SU-DHL-6 (cell line): ENCODE data around the gene TMCC2.

Experiments
- H2AFZ ChIP-seq: fragments of 200-600 bp; sonication (generic); 2 replicates; pipeline ENCODE4 v1.6.1; 2014; ENCODE audit warnings: low read depth, mild to moderate bottlenecking, moderate library complexity, mixed read lengths, antibody characterized with exemption, low read length; ENCODE audit not compliant: severe bottlenecking
- H3F3A ChIP-seq: fragments of 200-600 bp; shearing (Covaris generic); 2 replicates; pipeline ENCODE4 v1.6.0; 2016; ENCODE audit warnings: antibody characterized with exemption, mild to moderate bottlenecking; ENCODE audit not compliant: insufficient read depth
- H3K27ac ChIP-seq: fragments of 200-600 bp; sonication (generic); 2 replicates; pipeline ENCODE4 v1.5.1; 2016; ENCODE audit warnings: low read depth, mild to moderate bottlenecking, low read length, moderate library complexity, mixed read lengths
- H3K27me3 ChIP-seq: fragments of 200-600 bp; sonication (generic), shearing (Covaris generic); 2 replicates; pipeline ENCODE4 v1.6.0; 2014; ENCODE audit warnings: mild to moderate bottlenecking, low read length
- H3K36me3 ChIP-seq: fragments of 200-600 bp; sonication (generic); 2 replicates; pipeline ENCODE4 v1.6.1; 2014; ENCODE audit warnings: mild to moderate bottlenecking, low read length, mixed read lengths
- H3K4me2 ChIP-seq: fragments of 300-600, 200-600 bp; shearing (Covaris generic), sonication (generic); 2 replicates; pipeline ENCODE4 v1.6.0; 2014; ENCODE audit warnings: low read length, low read depth, mild to moderate bottlenecking; ENCODE audit not compliant: poor library complexity, severe bottlenecking
- H3K4me3 ChIP-seq: fragments of 200-600 bp; sonication (generic); 2 replicates; pipeline ENCODE4 v1.5.1; 2014; ENCODE audit warnings: antibody characterized with exemption, low read length, mild to moderate bottlenecking, mixed read lengths; ENCODE audit not compliant: insufficient read depth, poor library complexity, severe bottlenecking
- H3K79me2 ChIP-seq: fragments of 200-600 bp; sonication (generic); 2 replicates; pipeline ENCODE4 v1.6.1; 2014; ENCODE audit warnings: mild to moderate bottlenecking, low read length, moderate library complexity; ENCODE audit not compliant: insufficient read depth
- H3K9ac ChIP-seq: fragments of 200-600 bp; sonication (generic); 2 replicates; pipeline ENCODE4 v1.7.0; 2014; ENCODE audit warnings: mild to moderate bottlenecking, low read length
- H3K9me2 ChIP-seq: fragments of 200-600 bp; sonication (generic); replicated peaks from 2 replicates; pipeline ENCODE4 v1.6.1; 2014; ENCODE audit warnings: low read length; ENCODE audit not compliant: insufficient read depth
- H3K9me3 ChIP-seq: fragments of 200-600 bp; sonication (generic); 2 replicates; pipeline ENCODE4 v1.6.1; 2014; ENCODE audit warnings: low read length, mixed read lengths; ENCODE audit not compliant: insufficient read depth
- H4K20me1 ChIP-seq: fragments of 200-600 bp; sonication (generic); 2 replicates; pipeline ENCODE4 v1.6.1; 2014; ENCODE audit warnings: low read depth, mild to moderate bottlenecking, antibody characterized with exemption, low read length, moderate library complexity, mixed read lengths
- CTCF ChIP-seq: fragments of 200-600 bp; sonication (generic); IDR thresholded peaks from one replicate; pipeline ENCODE4 v1.5.1; 2017; ENCODE audit warnings: antibody characterized with exemption, mild to moderate bottlenecking, low read length, moderate library complexity; ENCODE audit not compliant: insufficient read depth, poor library complexity, severe bottlenecking
- EZH2phosphoT487 ChIP-seq: fragments of 200-600 bp; sonication (generic), shearing (Covaris generic); conservative IDR thresholded peaks from 2 replicates; pipeline ENCODE4 v1.6.1; 2018; ENCODE audit warnings: mild to moderate bottlenecking, antibody characterized with exemption, low read length, moderate library complexity, mixed read lengths

The TMCC2 gene

GRCh38 chr1:205301205-205301821 is 73.6 kb downstream of the TMCC2 start:
- H3K9ac ChIP-seq: peak overlapping the region; percentile 49
- H3K36me3 ChIP-seq: peaks cover 5% of the 10 kb centered on the region; the same call in 1 of the 2 replicates
- H3K4me2 ChIP-seq: peak overlapping the region; percentile 50
- H3K9me3 ChIP-seq: no peaks in the 10 kb centered on the region
- H3K27ac ChIP-seq: peak overlapping the region; percentile 89
- TF ChIP-seq CTCF (no peak), EZH2phosphoT487 (no peak)
- no peaks in the 10 kb centered on the region for H3K79me2 ChIP-seq
- peaks cover 15% of the 10 kb centered on the region for H3F3A ChIP-seq
- H2AFZ ChIP-seq: no peak overlapping the region
- H3K27me3 ChIP-seq: no peaks in the 10 kb centered on the region
- no peaks in the 10 kb centered on the region for H3K9me2 ChIP-seq
- no peak overlapping the region for H3K4me3 ChIP-seq
- H4K20me1 ChIP-seq: no peaks in the 10 kb centered on the region

GRCh38 chr1:205301842-205302588 is 74.3 kb downstream of the TMCC2 start:
- no peak for TF ChIP-seq CTCF
- TF ChIP-seq EZH2phosphoT487: no peak
- peaks cover 15% of the 10 kb centered on the region for H3F3A ChIP-seq
- H4K20me1 ChIP-seq: no peaks in the 10 kb centered on the region
- H2AFZ ChIP-seq: no peak overlapping the region
- H3K27ac ChIP-seq: peak overlapping the region; percentile 89
- no peaks in the 10 kb centered on the region for H3K9me2 ChIP-seq
- no peaks in the 10 kb centered on the region for H3K9me3 ChIP-seq
- H3K9ac ChIP-seq: peak overlapping the region; percentile 49
- H3K4me3 ChIP-seq: no peak overlapping the region
- peaks cover 5% of the 10 kb centered on the region; the same call in 1 of the 2 replicates for H3K36me3 ChIP-seq
- H3K79me2 ChIP-seq: no peaks in the 10 kb centered on the region
- H3K27me3 ChIP-seq: no peaks in the 10 kb centered on the region
- peak overlapping the region; percentile 50 for H3K4me2 ChIP-seq

- Histone ChIP-seq H3K27me3 (no peaks in the 10 kb centered on the region), H3K27ac (no peak overlapping the region), H4K20me1 (no peaks in the 10 kb centered on the region), H3K4me2 (no peak overlapping the region), H2AFZ (no peak overlapping the region), H3K4me3 (no peak overlapping the region), H3K9me3 (no peaks in the 10 kb centered on the region), H3K9me2 (no peaks in the 10 kb centered on the region), H3K36me3 (peaks cover 12% of the 10 kb centered on the region), H3K79me2 (no peaks in the 10 kb centered on the region), H3F3A (peaks cover 15% of the 10 kb centered on the region), H3K9ac (no peak overlapping the region)
- TF ChIP-seq CTCF: no peak
- no peak for TF ChIP-seq EZH2phosphoT487
These were observed 75.6 kb downstream of the TMCC2 start for GRCh38 chr1:205303247-205303888.
